Body of pancreas (tissue), 4 donors: ENCODE data around the gene ENTPD8.

ENCODE experiments used
- POLR2A ChIP-seq, 3 donors: fragments of 450-650 bp; IDR thresholded peaks; one replicate each; pipeline ENCODE4 v1.6.1; 2016; ENCODE audit warnings: antibody characterized with exemption in 3 of 3, mild to moderate bottlenecking in 2 of 3
- TF ChIP-seq, protein P1 (sequence below), 7 experiments: fragments of 450-650 bp in 4 of 7; fragments of 200-600 bp in 3 of 7; sonication (generic) in 3 of 7; IDR thresholded peaks; one replicate each; pipeline ENCODE4 v1.5.1; 2016 to 2019; ENCODE audit warnings: antibody characterized with exemption in 7 of 7

DNA sequence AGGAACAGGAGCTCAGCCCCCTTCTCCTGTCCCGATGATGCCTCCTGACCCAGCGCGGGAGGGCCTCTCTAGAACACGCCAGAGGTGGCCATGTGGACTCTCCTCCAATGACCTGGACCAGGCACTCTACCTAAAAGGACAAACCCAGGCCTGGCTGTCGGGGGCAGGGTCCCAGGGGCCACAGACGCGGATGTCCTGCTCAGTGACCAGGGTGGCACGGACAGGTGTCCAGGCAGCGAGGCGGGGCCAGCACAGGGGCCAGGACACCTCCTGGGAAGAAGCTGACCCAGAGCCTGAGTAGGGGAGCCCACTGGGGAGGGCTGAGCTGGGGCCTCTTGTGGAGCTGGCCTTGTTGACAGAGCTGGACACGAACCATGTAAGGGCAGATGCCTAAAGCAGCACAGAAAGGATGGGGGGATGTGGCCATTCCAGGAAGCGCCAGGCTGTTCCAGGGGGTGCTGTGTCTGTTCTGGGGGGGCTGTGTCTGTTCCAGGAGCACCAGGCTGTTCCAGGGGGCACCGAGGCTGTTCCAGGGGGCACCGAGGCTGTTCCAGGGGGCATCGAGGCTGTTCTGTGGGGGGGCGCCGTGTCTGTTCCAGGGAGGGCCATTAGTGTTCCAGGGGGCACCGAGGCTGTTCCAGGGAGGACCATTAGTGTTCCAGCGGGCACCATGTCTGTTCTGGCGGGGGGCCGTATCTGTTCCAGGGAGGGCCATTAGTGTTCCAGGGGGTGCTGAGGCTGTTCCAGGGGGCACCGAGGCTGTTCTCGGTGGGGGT is 48.7 kb downstream of the ENTPD8 start:
- TF ChIP-seq, protein P1, sequence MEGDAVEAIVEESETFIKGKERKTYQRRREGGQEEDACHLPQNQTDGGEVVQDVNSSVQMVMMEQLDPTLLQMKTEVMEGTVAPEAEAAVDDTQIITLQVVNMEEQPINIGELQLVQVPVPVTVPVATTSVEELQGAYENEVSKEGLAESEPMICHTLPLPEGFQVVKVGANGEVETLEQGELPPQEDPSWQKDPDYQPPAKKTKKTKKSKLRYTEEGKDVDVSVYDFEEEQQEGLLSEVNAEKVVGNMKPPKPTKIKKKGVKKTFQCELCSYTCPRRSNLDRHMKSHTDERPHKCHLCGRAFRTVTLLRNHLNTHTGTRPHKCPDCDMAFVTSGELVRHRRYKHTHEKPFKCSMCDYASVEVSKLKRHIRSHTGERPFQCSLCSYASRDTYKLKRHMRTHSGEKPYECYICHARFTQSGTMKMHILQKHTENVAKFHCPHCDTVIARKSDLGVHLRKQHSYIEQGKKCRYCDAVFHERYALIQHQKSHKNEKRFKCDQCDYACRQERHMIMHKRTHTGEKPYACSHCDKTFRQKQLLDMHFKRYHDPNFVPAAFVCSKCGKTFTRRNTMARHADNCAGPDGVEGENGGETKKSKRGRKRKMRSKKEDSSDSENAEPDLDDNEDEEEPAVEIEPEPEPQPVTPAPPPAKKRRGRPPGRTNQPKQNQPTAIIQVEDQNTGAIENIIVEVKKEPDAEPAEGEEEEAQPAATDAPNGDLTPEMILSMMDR (IDR thresholded peaks at IDR 0.05), result no peak
- no peak for TF ChIP-seq POLR2A (IDR thresholded peaks at IDR 0.05)
